SK-N-SH treated with all-trans-retinoic acid at 6 μM for 48 hours (cell line): ENCODE measurements around the gene FBXO33.

ENCODE experiments used
- ATAC-seq: fragments of 200-7000 bp; cut with Tn5 transposase; 3 replicates; pipeline ENCODE4 v1.9.1; 2020; ENCODE audit warnings: mild to moderate bottlenecking, moderate library complexity
- ARNTL ChIP-seq: fragments of 450-650 bp; formaldehyde crosslinking; IDR thresholded peaks from 2 replicates; pipeline ENCODE4 v1.5.0; 2020; ENCODE audit warnings: low read depth, mild to moderate bottlenecking, moderate library complexity, borderline replicate concordance
- BACH2 ChIP-seq: fragments of 250-450 bp; sonication (Bioruptor Pico); IDR thresholded peaks from 2 replicates; pipeline ENCODE4 v1.9.0; 2021; ENCODE audit warnings: mild to moderate bottlenecking, borderline replicate concordance
- CREB5 ChIP-seq: fragments of 250-450 bp; sonication (Bioruptor Pico); IDR thresholded peaks from 2 replicates; pipeline ENCODE4 v1.5.1; 2020; ENCODE audit warnings: low read depth, mild to moderate bottlenecking, moderate library complexity
- CSDC2 ChIP-seq: fragments of 250-450 bp; sonication (Bioruptor Pico); IDR thresholded peaks from 2 replicates; pipeline ENCODE4 v1.5.0; 2020; ENCODE audit warnings: mild to moderate bottlenecking, moderate library complexity
- CSRNP3 ChIP-seq: fragments of 250-450 bp; sonication (Bioruptor Pico); IDR thresholded peaks from 2 replicates; pipeline ENCODE4 v1.5.1; 2021; ENCODE audit warnings: mild to moderate bottlenecking, moderate library complexity
- ESRRG ChIP-seq: fragments of 250-450 bp; sonication (Bioruptor Pico); IDR thresholded peaks from 2 replicates; pipeline ENCODE4 v1.6.1; 2021; ENCODE audit warnings: mild to moderate bottlenecking
- GLIS3 ChIP-seq: fragments of 250-450 bp; sonication (Bioruptor Pico); IDR thresholded peaks from 2 replicates; pipeline ENCODE4 v1.5.0; 2020; ENCODE audit warnings: mild to moderate bottlenecking, moderate library complexity
- ISL1 ChIP-seq: fragments of 250-450 bp; sonication (Bioruptor Pico); IDR thresholded peaks from 2 replicates; pipeline ENCODE4 v2.1.2; 2022; ENCODE audit warnings: mild to moderate bottlenecking, moderate library complexity
- OSR1 ChIP-seq: fragments of 250-450 bp; sonication (Bioruptor Pico); IDR thresholded peaks from 2 replicates; pipeline ENCODE4 v1.8.0; 2022; ENCODE audit warnings: moderate library complexity, mild to moderate bottlenecking, inconsistent platforms
- PATZ1 ChIP-seq: fragments of 250-450 bp; sonication (Bioruptor Pico); IDR thresholded peaks from 2 replicates; pipeline ENCODE4 v1.8.0; 2020; ENCODE audit warnings: mild to moderate bottlenecking, moderate library complexity, borderline replicate concordance
- PPARA ChIP-seq: fragments of 250-450 bp; sonication (Bioruptor Pico); IDR thresholded peaks from 2 replicates; pipeline ENCODE4 v1.5.0; 2020; ENCODE audit warnings: mild to moderate bottlenecking, borderline replicate concordance
- RARB ChIP-seq: fragments of 250-450 bp; sonication (Bioruptor Pico); IDR thresholded peaks from 2 replicates; pipeline ENCODE4 v1.8.0; 2021; ENCODE audit warnings: mild to moderate bottlenecking, moderate library complexity
- SNAI2 ChIP-seq: fragments of 250-450 bp; sonication (Bioruptor Pico); IDR thresholded peaks from 2 replicates; pipeline ENCODE4 v1.5.0; 2020; ENCODE audit warnings: mild to moderate bottlenecking, moderate library complexity
- TCF4 ChIP-seq: fragments of 250-450 bp; sonication (Bioruptor Pico); IDR thresholded peaks from 2 replicates; pipeline ENCODE4 v1.8.0; 2021; ENCODE audit warnings: mild to moderate bottlenecking, moderate library complexity, borderline replicate concordance
- TOX ChIP-seq: fragments of 250-450 bp; sonication (Bioruptor Pico); IDR thresholded peaks from 2 replicates; pipeline ENCODE4 v1.8.0; 2021; ENCODE audit warnings: mild to moderate bottlenecking, moderate library complexity, borderline replicate concordance
- TSHZ2 ChIP-seq: fragments of 250-450 bp; sonication (Bioruptor Pico); IDR thresholded peaks from 2 replicates; pipeline ENCODE4 v1.5.0; 2020; ENCODE audit warnings: mild to moderate bottlenecking, moderate library complexity
- ZC3H10 ChIP-seq: fragments of 250-450 bp; sonication (Bioruptor Pico); IDR thresholded peaks from 2 replicates; pipeline ENCODE4 v1.5.1; 2021; ENCODE audit warnings: mild to moderate bottlenecking, moderate library complexity
- ZFP3 ChIP-seq: fragments of 250-450 bp; sonication (Bioruptor Pico); IDR thresholded peaks from 2 replicates; pipeline ENCODE4 v1.5.0; 2020; ENCODE audit warnings: mild to moderate bottlenecking, moderate library complexity
- ZFP30 ChIP-seq: fragments of 450-650 bp; formaldehyde crosslinking; IDR thresholded peaks from 2 replicates; pipeline ENCODE4 v1.5.0; 2022; ENCODE audit warnings: mild to moderate bottlenecking, moderate library complexity
- ZNF565 ChIP-seq: fragments of 450-650 bp; formaldehyde crosslinking; conservative IDR thresholded peaks from 2 replicates; pipeline ENCODE4 v1.5.0; 2020; ENCODE audit warnings: low read depth, mild to moderate bottlenecking, moderate library complexity
- ZNF70 ChIP-seq: fragments of 450-650 bp; formaldehyde crosslinking; IDR thresholded peaks from 2 replicates; pipeline ENCODE4 v1.5.0; 2020; ENCODE audit warnings: mild to moderate bottlenecking, moderate library complexity
- ZNF8 ChIP-seq: fragments of 450-650 bp; formaldehyde crosslinking; IDR thresholded peaks from 2 replicates; pipeline ENCODE4 v1.5.0; 2020; ENCODE audit warnings: mild to moderate bottlenecking, moderate library complexity

FBXO33 gene

GRCh38 chr14:39432619-39433451, 602 bp upstream of the FBXO33 start:
- TF ChIP-seq TCF4 (peak; percentile 26; the same call in 1 of the 2 replicates), SNAI2 (CRISPR knock-in tag) (no peak), ISL1 (no peak)
- peak; percentile 89 for ATAC-seq

GRCh38 chr14:39431416-39432178, 636 bp downstream of the FBXO33 start:
- no peak for TF ChIP-seq RARB (CRISPR knock-in tag)
- TF ChIP-seq ZNF8 (CRISPR knock-in tag): no peak
- TF ChIP-seq BACH2 (CRISPR knock-in tag): no peak
- TF ChIP-seq ZFP3 (CRISPR knock-in tag): no peak
- TF ChIP-seq TCF4: no peak
- TF ChIP-seq CREB5: no peak
- no peak for TF ChIP-seq ZC3H10 (CRISPR knock-in tag)
- no peak for TF ChIP-seq ARNTL (CRISPR knock-in tag)
- TF ChIP-seq OSR1 (CRISPR knock-in tag): no peak
- TF ChIP-seq TOX (CRISPR knock-in tag): no peak
- TF ChIP-seq PATZ1 (CRISPR knock-in tag): no peak
- TF ChIP-seq ZNF565 (CRISPR knock-in tag): no peak
- TF ChIP-seq PPARA: no peak
- no peak for TF ChIP-seq ISL1
- TF ChIP-seq CSDC2 (CRISPR knock-in tag): no peak
- no peak for TF ChIP-seq TSHZ2
- no peak for TF ChIP-seq ZNF70 (CRISPR knock-in tag)
- TF ChIP-seq ESRRG (CRISPR knock-in tag): no peak
- TF ChIP-seq CSRNP3: no peak
- TF ChIP-seq SNAI2 (CRISPR knock-in tag): no peak
- ATAC-seq: peak; percentile 3; the same call in 2 of the 3 replicates

GRCh38 chr14:39430762-39431415, 1.3 kb downstream of the FBXO33 start:
- TF ChIP-seq PPARA: no peak
- no peak for ATAC-seq

GRCh38 chr14:39428118-39428517, 4.1 kb downstream of the FBXO33 start:
- ATAC-seq: no peak
- TF ChIP-seq RARB (CRISPR knock-in tag): no peak
- no peak for TF ChIP-seq PPARA
- TF ChIP-seq SNAI2 (CRISPR knock-in tag): no peak
- no peak for TF ChIP-seq PATZ1 (CRISPR knock-in tag)
- TF ChIP-seq BACH2 (CRISPR knock-in tag): no peak
- TF ChIP-seq CSRNP3: no peak
- no peak for TF ChIP-seq GLIS3
- TF ChIP-seq TCF4: no peak
- TF ChIP-seq ZFP30 (CRISPR knock-in tag): no peak
